SW480 (cell line): ENCODE data around the gene NOL4L.

ENCODE experiments used
- DNase-seq: peaks from one replicate; pipeline ENCODE4 v3.0.0-alpha.2; 2016; ENCODE audit warnings: low spot score

The NOL4L gene

DNA sequence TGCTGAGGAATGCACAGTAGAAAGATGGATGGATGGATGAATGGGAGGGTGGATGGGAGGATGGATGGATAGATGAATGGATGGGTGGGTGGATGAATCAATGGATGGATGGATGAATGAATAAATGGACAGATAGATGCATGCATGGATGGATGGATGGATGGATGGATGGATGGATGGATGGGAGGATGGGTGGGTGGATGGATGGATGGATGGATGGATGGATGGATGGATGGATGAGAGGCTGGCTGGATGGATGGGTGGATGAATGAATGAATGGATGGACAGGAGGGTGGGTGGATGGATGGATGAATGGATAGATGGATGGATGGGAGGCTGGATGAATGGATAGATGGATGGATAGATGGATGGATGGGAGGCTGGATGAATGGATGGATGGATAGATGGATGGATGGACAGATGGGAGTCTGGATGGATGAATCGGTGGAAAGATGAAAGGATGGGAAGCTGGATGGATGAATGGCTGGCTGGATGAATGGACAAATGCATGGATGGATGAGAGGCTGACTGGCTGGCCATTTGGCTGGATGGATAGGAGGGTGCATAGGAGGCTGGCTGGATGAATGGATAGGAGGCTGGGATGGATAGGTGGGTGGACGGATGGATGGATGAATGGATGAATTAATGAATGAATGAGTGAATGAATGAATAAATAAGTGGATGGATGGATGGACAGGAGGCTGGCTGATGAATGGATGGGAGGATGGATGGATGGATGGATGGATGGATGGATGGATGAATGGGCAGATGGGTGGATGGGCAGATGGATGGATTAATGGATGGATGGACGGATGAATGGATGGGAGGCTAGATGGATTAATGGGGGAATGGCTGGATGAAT, 28.3 kb upstream of the NOL4L start:
- DNase-seq: no peak

DNA sequence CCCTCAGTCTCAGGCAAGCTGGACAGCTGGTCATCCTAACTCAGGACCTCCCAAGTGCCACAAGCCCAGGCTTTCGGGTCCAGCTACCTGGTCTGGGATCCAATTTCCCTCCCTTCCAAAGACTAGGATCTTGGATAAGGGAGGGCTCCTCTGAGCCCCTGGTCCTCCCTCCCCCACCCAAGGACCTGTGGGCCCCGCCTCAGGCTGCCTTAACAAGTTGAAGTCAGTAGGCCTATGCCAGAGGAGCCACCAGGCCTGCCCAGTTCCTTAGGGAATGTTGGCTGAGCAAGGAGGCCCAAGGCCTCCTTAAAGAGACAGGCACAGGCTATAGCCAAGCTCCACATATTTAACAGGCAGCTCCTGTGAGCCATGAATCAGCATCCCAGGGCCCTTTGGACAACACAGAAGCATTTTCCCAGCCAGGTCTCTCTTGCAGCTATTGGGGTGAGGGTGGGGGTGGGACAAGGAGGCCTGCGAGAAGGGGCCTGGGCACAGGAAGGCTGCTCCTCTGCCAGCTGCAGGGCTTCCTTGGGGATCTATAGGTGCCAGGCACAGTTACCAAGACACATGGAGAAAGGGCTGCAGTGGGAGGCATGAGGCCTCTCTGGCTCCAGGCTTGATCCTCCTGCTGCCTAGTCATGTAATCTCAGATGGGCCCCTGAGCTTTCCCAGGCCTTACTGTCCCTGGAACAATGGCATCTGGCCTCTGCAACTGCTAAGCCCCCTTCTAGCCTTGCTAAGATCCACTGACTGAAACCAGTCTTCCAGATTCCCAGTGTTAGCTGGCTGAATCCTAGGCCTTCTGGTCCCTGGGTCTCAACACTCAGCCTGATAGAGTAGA, 27.4 kb upstream of the NOL4L start:
- no peak for DNase-seq

DNA sequence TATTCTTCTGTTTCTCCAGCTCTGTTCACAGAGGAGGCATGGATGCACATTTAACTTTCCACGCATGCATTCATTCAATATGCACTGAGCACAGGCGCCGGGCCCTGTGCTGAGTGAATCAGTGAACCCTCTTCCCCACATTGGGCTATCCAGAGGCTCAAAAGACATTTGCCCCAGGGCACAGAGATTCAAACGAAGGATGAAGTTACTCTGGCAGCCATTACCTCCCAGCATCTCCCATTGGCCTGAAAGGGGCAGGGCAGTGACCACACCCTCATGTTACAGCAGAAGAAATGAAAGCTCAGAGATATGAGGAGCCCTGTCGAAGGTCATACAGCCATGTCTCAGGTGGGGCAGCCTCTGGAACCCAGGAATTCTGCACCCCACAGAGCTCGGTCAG, 26.7 kb upstream of the NOL4L start:
- DNase-seq: no peak

DNA sequence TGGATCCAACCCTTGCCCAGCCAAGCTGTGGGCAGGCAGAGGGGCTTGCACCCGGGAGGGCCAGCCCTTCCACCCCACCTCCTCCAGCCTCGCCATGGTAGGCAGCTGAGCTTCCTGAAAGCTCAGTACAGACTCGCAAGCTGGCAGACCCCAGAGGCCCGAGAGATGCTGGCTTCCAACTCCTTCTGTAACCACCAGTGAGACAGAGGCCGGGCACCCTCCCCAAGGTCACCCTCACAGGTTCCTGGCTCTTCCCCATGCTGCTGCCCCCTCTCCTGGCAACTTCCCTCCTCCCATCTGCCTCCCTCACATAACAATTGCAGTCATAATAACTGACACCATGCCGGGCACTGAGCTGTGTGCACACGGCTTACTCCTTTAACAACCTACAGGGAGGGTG, 26.2 kb upstream of the NOL4L start:
- DNase-seq: no peak

DNA sequence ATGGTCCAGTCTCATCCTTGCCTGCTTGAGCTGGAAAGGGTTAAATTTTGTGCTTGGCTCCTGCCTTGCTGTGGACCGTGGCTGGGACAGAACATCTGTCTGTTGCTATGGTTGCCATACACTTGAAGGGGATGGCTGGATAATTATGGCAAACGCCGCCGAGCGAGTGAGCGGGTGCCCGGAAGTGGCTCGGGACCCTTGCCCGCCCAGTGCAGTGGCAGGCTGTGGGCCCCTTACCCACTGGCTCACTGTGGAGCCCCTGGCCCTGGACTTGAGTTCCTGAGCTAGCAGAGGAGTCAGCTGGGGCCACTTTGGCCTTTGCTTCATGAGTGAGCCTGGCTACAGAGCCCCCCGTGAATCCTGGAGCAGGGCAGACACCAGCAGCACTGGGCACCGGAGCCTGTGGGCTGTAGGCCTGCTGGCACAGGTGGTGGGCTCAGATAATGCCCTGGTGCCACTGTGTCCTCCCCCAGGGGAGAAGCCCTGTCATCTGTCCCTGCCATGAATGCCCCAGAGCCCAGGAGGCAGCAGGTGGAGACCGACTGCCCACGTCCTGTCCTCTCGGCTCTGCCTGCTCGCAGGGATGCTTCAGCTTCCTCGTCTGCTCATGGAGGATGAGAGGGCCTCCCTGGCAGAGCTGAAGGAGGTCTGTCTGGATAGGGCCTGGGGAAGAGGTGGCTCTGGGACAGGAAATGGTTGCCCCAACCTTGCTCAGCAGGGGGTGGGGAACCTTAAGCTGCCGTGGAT, 25.5 kb upstream of the NOL4L start:
- DNase-seq: no peak

DNA sequence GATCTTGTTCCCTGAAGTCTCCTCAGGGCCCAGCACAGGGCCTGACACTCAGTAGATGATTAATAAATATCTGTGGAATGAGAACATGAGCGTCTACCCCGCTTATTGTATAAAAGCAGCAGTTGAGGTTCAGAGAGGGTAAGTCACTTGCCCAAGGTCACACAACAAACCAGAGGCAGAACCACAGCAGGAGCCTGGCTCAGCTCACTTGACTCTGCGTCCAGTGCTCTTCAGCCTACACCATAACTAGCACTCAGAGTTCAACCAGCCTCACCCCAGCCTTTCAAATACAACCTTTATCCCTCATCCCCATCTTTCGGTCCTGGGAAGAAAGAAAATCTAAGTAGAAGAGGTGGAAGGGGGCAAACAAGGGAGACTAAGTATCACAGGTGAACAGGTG, 24.9 kb upstream of the NOL4L start:
- no peak for DNase-seq

DNA sequence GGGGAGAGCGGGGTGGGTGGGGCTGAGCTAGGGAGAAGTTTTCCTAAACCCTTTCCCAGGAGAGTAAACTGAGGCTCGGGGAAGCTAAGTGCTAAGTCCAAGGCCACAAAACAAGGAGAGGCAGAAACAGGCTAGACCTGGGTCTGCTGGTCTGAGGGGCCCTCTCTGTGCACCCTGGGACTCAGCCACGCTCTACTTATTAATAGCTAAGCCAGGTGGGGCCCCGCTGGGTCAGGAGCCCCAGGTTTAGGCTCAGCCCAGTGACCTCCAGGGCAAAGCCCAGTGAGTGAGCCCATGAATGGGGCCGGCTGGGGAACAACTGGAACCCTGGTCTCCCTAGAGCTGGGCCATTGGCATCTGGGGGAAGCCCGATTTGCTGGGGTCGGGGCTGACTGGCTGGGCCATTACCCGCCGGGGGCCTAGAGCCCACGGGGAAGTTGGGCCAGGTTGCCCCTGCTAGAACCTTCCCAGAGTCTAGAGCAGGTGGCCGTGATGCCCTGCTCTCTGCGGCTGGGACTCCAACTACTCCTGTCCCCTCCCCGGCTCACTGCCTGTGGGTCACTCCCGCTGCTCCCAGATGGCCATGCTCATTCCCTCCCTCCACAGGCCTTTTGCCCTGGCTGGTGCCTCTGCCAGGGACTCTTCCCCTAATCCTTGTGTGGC, 24.1 kb upstream of the NOL4L start:
- DNase-seq: no peak

DNA sequence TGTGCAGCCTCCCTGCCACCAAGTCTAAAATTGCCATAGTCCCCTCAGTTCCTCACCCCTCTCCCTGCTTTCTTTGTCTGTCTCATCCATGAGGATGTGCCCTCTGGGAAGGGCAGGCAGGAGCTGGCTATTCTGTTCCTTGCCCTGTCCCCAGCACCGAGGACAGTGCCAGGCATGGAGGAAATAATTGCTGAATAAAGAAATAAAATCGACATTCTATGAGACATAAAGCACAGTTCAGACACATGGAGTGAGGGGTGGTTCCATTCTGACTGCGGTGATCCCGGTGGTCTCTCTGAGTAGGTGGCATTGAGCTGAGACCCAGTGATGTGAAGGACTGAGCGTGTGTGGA, 23.5 kb upstream of the NOL4L start:
- DNase-seq: no peak

DNA sequence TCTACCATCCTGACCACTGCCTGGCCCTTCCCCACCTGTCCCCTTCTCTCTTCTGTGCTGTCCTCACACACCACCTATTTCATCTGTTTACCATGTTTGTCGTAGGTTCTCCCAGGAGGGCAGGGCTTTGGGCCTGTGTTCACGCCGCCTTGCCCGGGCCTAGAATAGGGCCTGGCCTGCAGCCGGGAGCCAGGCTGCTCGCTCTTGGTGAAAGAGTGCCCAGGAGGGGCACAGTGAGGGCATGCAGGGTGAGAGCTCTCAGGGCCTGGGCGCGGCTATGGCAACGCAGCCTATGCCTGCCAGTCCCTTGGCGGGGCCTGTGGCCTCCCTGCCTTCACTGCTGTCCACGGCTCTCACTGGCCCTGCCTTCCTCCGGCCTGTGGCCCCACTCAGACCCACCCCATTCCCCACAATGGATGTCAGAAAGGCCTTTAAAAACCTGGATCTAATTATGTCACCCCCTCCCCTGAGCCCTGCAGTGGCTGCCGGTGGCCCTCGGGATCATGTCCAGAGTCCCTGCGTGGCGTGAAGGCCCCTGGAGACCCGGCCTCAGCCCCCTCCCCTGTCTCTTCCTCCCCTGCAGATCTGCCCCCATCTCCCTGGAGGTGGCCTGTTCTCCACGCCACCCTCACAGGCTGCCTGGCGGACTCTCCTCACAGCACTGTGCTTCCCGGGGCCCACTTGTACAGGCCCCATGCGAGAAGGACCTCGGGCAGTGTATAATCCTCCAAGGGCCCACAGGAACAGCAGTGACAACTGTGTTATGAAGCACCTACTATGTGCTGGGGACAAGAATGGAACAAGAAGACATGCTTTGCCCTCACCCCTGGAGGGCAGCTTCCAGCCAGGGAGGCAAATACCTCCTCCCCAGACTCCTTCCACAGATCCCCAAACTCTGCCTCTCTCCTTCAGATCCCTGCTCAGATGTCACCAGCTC, 22.9 kb upstream of the NOL4L start:
- DNase-seq: no peak

DNA sequence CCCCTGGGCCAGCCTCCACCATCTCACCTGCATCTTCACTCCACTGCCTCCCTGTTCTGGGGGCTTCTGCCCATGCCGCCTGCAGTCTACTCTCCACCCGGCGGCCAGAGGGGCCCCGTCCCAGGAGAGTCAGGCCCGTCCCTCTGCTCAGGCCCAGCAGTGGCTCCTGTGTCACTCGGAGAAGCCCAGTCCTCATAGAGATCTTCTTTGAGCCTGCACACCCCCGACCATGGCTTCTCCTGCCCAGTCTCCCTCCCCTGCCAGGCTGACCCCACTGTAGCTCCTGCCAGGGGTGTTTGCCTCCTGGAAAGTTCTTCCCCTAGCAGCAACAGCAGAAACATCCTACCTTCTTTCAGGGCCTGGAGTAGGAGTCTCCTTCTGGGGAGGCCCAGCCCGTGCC, 22.2 kb upstream of the NOL4L start:
- no peak for DNase-seq

DNA sequence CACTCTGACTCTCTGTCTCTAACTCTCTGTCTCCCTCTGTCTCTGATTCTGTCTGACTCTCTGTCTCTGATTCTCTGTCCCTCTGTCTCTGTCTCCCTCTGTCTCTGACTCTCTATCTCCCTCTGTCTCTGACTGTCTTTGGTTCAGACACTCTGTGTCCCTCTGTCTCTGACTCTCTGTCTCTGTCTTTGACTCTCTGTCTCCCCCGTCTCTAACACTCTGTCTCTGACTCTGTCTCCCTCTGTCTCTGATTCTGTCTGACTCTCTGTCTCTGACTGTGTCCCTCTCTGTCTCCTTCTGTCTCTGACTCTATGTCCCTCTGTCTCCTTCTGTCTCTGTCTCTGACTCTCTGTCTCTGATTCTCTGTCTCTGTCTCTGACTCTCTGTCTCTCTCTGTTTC, 21.7 kb upstream of the NOL4L start:
- DNase-seq: no peak

DNA sequence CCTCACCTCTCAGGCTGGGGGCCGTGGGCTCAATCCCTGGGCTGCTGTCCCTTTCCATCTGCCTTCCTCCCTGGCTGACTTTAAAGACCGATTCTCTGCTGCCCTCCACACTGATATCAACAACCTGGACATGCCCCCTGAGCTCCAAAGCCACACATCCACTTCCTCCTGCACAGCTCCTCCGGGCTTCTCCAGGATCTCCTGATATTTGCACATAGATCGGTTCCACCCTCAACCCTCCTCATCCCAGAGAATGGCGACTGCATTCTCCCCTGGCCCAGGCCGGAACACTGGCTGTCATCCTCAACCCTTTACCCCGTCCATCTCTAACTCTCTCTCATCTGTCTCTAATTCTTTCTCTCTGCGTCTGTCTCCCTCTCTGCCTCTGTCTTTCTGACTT, 21.0 kb upstream of the NOL4L start:
- no peak for DNase-seq

DNA sequence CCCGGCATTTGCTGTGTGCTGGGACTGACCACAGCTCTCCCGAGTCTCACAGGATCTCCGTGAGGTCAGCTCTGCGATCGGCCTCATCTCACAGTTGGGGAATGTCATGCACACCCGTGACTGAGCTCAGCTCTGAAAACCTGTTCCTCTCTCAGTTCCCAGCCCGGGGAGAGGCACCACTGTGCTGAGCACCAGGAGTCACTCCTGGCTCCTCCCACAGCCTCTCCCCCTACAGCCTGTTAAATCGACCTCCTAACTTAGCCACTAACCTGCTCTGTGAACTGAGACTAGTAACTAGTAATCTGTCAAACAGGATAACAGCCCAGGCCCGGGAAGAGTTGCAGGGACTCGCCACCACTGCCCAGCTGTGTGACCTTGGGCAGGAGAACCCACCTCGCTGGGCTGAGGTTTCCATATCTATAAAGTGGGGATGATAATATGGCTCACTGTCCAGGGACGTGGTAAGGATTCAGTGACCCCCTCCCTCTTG, 20.1 kb upstream of the NOL4L start:
- no peak for DNase-seq

DNA sequence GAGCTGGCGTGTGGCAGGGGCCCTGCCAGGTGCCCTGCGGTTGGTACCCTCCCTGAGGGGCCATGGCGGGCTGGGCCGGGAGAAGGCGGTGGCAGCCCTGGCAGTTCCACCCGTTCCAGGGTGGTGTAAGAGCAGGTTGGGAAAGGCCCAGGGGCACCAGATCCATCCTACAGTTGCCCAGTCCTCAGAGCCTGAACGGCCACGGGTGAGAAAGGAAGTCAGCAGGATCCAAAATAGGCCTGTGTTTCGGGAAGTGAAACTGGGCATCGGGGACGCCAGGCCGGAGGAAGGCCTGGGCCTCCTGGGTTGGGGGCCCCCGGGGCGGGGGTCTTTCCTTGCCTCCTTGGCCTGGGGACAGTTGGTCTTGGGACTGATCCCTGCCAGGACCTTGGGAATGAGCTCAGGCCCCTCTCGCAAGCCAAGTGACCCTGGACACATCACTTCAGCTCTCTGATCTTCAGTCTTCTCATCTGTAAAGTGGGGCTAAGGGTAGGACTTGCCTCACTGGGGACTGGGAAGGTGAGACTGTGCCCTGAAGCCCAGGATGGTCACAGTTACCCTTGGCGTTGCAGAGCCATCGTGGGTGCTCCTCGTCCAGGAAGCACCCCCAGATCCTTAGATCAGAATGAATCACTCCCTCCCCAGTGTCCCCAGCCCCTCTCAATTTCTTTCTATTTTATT, 18.1 kb upstream of the NOL4L start:
- no peak for DNase-seq

DNA sequence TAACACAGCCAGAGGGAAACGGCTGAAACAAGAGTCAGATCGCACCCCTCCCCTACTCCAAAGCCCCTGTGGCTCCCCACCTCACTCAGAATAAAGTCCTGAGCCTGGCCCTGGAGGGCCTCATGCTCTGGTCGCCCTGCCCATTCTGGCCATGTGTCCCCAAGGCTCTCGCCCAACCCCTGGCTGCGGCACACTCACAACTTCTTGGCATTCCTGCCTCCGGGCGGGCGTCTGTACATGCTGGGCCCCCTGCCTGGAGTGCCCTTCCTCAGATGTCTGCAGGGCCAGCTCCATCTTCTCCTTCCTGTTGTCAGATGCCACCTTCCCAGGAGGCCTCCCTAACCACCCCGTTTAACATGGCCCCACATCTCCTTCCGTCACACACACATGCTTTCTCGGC, 17.1 kb upstream of the NOL4L start:
- no peak for DNase-seq

DNA sequence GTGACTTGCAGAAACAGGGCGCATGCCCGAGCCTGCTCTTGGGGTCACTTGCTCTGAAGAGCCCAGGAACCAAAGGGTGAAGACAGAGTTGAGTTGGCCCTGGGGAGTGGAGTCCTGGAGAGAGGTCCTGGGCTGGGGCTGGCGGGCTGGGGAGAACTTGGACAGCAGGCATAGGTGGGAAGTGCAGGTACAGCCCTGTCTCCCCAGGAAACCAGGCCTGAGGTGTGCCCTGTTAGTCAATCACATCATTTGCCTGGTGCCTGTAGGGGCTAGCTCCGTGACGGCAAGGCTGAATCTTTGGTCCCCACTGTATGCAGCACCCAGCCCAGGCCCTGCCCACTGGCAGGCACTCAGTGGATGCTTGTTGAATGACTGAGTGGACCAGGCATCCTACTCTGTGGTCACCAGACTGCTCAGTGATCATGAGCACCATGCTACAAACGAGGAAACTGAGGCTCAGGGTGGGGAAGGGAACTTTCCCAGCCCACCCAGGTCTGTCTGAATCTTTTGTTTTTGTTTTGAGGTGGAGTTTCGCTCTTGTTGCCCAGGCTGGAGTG, 15.6 kb upstream of the NOL4L start:
- no peak for DNase-seq

DNA sequence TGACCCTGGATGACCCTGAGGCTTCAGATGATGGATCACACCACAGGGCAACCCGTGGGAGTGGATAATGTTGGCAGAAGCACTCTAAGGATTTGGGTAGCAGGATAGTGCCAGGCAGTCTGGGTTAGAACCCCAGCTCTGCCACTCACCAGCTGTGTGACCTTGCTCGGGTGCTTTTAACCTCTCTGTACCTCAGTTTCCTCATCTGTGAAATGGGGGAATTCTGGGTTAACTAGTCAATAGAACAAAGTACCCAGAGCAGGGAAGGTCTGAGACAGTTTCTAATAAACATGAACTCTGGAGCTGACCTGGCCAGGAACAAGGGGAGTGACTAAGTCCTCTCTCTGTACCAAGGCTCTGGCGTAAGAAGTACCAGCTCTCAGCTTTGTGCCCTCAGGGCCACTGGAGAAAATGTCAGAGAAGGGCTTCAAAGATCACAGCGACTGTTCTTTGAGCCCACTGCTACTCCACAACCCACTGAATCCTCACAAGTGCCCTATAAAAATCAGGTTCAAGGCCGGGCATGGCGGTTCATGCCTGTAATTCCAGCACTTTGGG, 14.7 kb upstream of the NOL4L start:
- no peak for DNase-seq

DNA sequence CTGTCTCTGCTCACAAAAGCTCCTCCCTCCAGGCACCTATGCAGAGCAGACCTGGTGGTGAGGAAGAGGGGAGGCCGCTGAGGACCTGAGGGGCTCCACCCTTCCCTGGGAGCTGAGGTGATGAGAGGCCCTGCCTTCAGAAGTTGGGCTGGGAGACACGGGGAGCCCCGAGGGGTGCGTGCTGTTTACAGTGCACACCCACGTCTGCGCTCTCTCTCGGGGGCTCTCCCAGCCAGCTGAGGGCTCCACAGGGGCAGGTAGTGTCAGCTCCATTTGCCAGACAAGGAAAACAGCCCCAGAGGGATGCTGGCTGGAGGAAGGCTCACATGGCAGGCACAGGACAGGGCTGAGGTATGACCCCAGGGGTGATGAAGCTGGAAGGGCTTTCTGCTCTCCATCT, 13.5 kb upstream of the NOL4L start:
- no peak for DNase-seq

DNA sequence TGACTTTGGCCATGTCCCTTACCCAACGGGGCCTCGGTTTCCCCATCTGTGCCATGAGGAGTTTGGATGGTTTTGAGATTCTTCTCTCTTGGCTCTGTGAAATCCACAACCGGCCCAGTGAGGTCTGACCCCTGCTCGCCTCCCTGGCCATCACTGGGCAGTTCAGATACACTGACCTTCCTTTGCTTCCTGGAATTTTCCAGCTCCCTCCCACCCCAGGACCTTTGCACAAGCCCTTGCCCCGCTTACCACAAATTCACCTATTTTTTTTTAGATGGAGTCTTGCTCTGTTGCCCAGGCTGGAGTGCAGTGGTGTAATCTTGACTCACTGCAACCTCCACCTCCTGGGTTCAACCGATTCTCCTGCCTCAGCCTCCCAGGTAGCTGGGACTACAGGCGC, 12.6 kb upstream of the NOL4L start:
- DNase-seq: no peak
